Body of pancreas (tissue), 4 donors: Measurements from ENCODE around the gene RETREG1. TPM values are rescaled to one million over a fixed set of nuclear protein-coding genes. Genes with fewer than 3 reads are reported as not detected.

Experiments used
- ATAC-seq: fragments of 150-250 bp; one replicate; pipeline ENCODE4 v1.9.1; 2016
- DNase-seq, 4 donors: peaks; one replicate each; pipeline ENCODE4 v3.0.0-alpha.2; 2019
- H3K27ac ChIP-seq, 4 donors: fragments of 200-600 bp; sonication (generic); 1 replicate in 3 of 4; 2 replicates in 1 of 4; pipeline versions ENCODE4 v1.5.1 to v1.6.1; 2016 to 2019; ENCODE audit warnings: mild to moderate bottlenecking in 1 of 4, mixed read lengths in 1 of 4, moderate library complexity in 1 of 4
- H3K27me3 ChIP-seq, 2 donors: fragments of 200-600 bp; sonication (generic); one replicate each; pipeline ENCODE4 v1.6.0; 2016; ENCODE audit warnings: mild to moderate bottlenecking in 1 of 2
- H3K36me3 ChIP-seq, 2 donors: fragments of 200-600 bp; sonication (generic); replicated peaks in 1 of 2; 2 replicates each; pipeline ENCODE4 v1.5.1; 2016; ENCODE audit warnings: low read depth in 2 of 2; ENCODE audit not compliant: insufficient read depth in 1 of 2
- H3K4me1 ChIP-seq: fragments of 200-600 bp; sonication (generic); one replicate; pipeline ENCODE4 v1.6.0; 2016
- H3K4me3 ChIP-seq, 2 donors: fragments of 200-600 bp; sonication (generic); 1 replicate in 1 of 2; 2 replicates in 1 of 2; pipeline ENCODE4 v1.5.1; 2016 to 2019
- H3K9me3 ChIP-seq, 3 donors: fragments of 200-600 bp; sonication (generic); 1 replicate in 2 of 3; 2 replicates in 1 of 3; pipeline ENCODE4 v1.5.1; 2016
- POLR2A ChIP-seq, 3 donors: fragments of 450-650 bp; IDR thresholded peaks; one replicate each; pipeline ENCODE4 v1.6.1; 2016; ENCODE audit warnings: antibody characterized with exemption in 3 of 3, mild to moderate bottlenecking in 2 of 3
- WGBS, 2 donors: methylation state at CpG; one replicate each; pipeline ENCODE4 v1.1.5; 2017; 5-methylcytosine and 5-hydroxymethylcytosine counted together
- intact Hi-C: fragments of 100-400 bp; cut with DNase I; formaldehyde crosslinking; loops from one replicate; pipeline ENCODE4 v1.15.1; 2023
- total RNA-seq, 2 donors: library from RNA; depleted of rRNA; stranded (reverse); fragments of >200 nt; gene quantifications; one replicate each; pipeline ENCODE4 v1.1.0, GENCODE V29; 2016
- TF ChIP-seq, protein P1 (sequence below), 7 experiments: fragments of 450-650 bp in 4 of 7; fragments of 200-600 bp in 3 of 7; sonication (generic) in 3 of 7; IDR thresholded peaks; one replicate each; pipeline ENCODE4 v1.5.1; 2016 to 2019; ENCODE audit warnings: antibody characterized with exemption in 7 of 7

The RETREG1 gene
- total RNA-seq, 2 donors from 2014 or later, result 11.9 to 16.8 TPM

DNA sequence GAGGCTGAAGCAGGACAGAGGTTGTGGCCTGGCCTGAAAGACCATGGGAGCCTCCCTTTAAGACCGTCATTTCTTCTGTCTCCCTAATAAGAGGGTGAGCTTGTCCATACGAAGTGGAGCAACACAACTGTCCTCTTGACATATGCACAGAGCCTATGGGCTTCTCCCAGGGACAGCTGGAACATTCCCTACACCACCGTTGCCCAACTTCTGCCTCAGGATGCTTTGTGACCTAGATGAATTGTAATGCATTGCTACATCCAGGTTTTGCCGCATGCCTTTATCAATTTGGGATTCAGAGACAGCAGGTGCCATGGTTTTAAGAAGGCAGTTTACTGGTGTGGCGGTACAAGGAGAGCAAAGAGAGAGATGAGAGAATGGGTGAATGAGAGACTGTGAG, 116.8 kb downstream of the RETREG1 start:
- Histone ChIP-seq H3K36me3 (no peaks in the 10 kb centered on the region), H3K9me3 (peaks cover 0 to 3% (median 0%) of the 10 kb centered on the region in 3 donors), H3K4me3 (no peak overlapping the region), H3K27me3 (no peaks in the 10 kb centered on the region), H3K27ac (peak overlapping the region in 2 of 4 donors; percentile 33 to 94), H3K4me1 (peaks cover 46% of the 10 kb centered on the region)
- WGBS, 2 donors, result 84 to 91% methylated on average over 5 of the region's 5 CpGs
- TF ChIP-seq, protein P1, sequence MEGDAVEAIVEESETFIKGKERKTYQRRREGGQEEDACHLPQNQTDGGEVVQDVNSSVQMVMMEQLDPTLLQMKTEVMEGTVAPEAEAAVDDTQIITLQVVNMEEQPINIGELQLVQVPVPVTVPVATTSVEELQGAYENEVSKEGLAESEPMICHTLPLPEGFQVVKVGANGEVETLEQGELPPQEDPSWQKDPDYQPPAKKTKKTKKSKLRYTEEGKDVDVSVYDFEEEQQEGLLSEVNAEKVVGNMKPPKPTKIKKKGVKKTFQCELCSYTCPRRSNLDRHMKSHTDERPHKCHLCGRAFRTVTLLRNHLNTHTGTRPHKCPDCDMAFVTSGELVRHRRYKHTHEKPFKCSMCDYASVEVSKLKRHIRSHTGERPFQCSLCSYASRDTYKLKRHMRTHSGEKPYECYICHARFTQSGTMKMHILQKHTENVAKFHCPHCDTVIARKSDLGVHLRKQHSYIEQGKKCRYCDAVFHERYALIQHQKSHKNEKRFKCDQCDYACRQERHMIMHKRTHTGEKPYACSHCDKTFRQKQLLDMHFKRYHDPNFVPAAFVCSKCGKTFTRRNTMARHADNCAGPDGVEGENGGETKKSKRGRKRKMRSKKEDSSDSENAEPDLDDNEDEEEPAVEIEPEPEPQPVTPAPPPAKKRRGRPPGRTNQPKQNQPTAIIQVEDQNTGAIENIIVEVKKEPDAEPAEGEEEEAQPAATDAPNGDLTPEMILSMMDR (IDR thresholded peaks at IDR 0.05), result no peak
- TF ChIP-seq POLR2A (IDR thresholded peaks at IDR 0.05), result no peak
- ATAC-seq, result no peak
- DNase-seq, result no peak
- intact Hi-C loops, result no loop called here

DNA sequence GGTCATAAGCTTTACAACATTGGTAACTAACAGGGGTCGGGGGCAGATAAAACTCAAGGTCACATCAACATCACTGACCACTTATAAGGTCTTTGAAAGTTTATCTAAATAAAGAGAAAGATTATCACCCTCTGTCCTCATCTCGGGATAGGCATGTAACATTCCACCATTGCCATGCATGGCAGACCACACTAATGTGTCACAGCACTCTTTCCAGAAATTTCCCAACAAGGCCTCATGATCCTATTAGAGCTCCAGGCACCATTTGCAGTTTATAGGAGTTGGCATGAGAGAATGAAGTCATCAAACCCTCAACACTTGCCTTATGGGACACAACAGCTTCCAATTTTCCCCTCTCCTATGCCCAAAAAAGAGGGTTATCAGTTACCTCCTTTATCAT, 119.3 kb downstream of the RETREG1 start:
- Histone ChIP-seq H3K4me1 (peaks cover 51% of the 10 kb centered on the region), H3K36me3 (no peaks in the 10 kb centered on the region), H3K27ac (peak overlapping the region in 3 of 4 donors; percentile 28 to 54 (median 53)), H3K9me3 (peaks cover 0 to 6% (median 0%) of the 10 kb centered on the region in 3 donors), H3K4me3 (no peak overlapping the region), H3K27me3 (no peaks in the 10 kb centered on the region)
- intact Hi-C loops, result loop anchor here (5.0 to 10.0 kb wide), 2 partner anchors 55 to 167 kb away; no protein-coding TSS in a partner anchor
- ATAC-seq (no peak), DNase-seq (no peak)
- WGBS, 2 donors, result 29% methylated on average over 2 of the region's 2 CpGs
- no peak for TF ChIP-seq POLR2A (IDR thresholded peaks at IDR 0.05)
- TF ChIP-seq, protein P1 (IDR thresholded peaks at IDR 0.05), result no peak

DNA sequence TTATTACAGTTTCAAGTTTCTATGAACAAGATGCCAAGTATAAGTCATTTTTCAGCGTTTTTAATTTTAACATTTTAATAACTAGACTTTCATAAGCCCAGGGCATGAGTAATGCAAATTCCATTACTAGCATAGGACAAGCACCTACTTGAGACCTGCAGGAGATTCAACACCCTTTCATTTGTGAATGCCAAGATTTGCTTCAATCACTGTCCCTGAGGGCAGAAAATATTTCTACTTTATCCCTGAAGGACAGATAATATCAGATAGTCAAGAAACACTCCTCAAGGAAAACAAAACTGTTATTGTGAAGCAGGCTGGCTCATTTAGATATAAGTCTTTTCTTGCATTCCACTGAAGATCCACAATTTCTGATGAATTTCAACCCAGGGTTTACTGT, 123.5 kb downstream of the RETREG1 start:
- DNase-seq (no peak), ATAC-seq (no peak)
- TF ChIP-seq POLR2A (IDR thresholded peaks at IDR 0.05), result no peak
- TF ChIP-seq, protein P1 (IDR thresholded peaks at IDR 0.05), result no peak
- Histone ChIP-seq H3K27me3 (no peaks in the 10 kb centered on the region), H3K4me1 (peaks cover 68% of the 10 kb centered on the region), H3K4me3 (no peak overlapping the region), H3K36me3 (no peaks in the 10 kb centered on the region), H3K27ac (peak overlapping the region; percentile 48 to 87 (median 78)), H3K9me3 (peaks cover 0 to 6% (median 0%) of the 10 kb centered on the region in 3 donors)
- intact Hi-C loops, result loop anchor here (10.0 kb wide), 1 partner anchor 172 kb away; no protein-coding TSS in a partner anchor
- 23 to 32% methylated on average over 1 of the region's 1 CpG for WGBS, 2 donors

DNA sequence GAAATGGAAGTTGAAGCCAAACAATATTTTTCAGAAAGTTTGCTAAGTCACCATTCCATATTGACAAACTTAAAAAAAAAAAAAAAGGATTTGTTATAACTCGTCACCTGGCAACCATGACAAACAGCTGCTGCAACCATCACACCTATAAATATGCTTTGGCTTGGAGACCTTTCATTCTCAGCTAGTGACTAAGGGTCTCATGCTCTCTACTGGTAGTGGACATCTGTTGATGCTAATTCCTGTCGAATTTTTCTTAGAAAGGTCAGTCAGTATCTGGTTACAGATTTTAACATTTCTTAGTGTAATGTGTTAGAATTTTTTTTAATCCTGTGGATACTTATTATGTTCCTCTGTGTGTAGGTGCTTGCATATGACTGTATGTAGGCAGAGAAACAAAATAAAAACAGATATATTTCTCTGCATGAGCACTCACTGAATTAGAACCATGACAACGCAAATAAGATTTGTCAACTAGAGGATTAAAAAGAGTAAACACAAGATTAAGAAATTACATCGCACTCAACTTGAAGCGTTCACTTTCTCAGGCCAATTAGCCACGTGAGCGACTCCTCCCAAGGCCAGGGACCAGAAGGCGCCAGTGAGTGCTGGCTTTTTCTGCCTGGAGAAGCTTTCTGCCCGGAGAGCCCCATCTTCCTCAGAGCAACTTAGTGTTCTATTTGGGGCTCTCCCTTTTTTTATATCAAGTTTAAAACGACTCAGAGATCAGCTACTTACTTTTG, 124.2 kb downstream of the RETREG1 start:
- H3K36me3 ChIP-seq, result no peaks in the 10 kb centered on the region
- H3K27ac ChIP-seq, result peak overlapping the region; percentile 48 to 87 (median 78)
- no peaks in the 10 kb centered on the region for H3K27me3 ChIP-seq
- ATAC-seq, result peak; percentile 89
- H3K9me3 ChIP-seq, result peaks cover 0 to 6% (median 0%) of the 10 kb centered on the region in 3 donors
- H3K4me1 ChIP-seq, result peaks cover 68% of the 10 kb centered on the region
- peak; percentile 75 to 88 (median 82) for DNase-seq
- H3K4me3 ChIP-seq, result no peak overlapping the region
- intact Hi-C loops, result loop anchor here (10.0 kb wide), 1 partner anchor 172 kb away; no protein-coding TSS in a partner anchor
- TF ChIP-seq, protein P1 (IDR thresholded peaks at IDR 0.05), result no peak
- TF ChIP-seq POLR2A (IDR thresholded peaks at IDR 0.05), result peak in 2 of 3 donors; percentile 34 to 55
- WGBS, 2 donors, result 33 to 34% methylated on average over 10 of the region's 10 CpGs
